ENCODE measurements around the gene CSNK1A1. TPM values are rescaled to one million over a fixed set of nuclear protein-coding genes. Genes with fewer than 3 reads are reported as not detected.
"Not testable (repeated sequence)": the region's sequence is repeated elsewhere in the genome, so short reads cannot be mapped to it uniquely, and the experiment has no call there.

CSNK1A1 gene
- total RNA-seq, 1 donor from 2014 or later: 282 TPM

- no peak for DNase-seq (ENCODE audit: extremely low spot score, unreplicated experiment)
- no peaks in the 10 kb centered on the region for H3K36me3 Mint-ChIP-seq (ENCODE audit: unreplicated experiment)
- no peaks in the 10 kb centered on the region for H3K27me3 Mint-ChIP-seq (ENCODE audit: unreplicated experiment)
- TF ChIP-seq CTCF (IDR thresholded peaks at IDR 0.05): no peak
- no peak overlapping the region for H3K4me3 Mint-ChIP-seq (ENCODE audit: unreplicated experiment)
- peak overlapping the region; percentile 75 for H3K27ac Mint-ChIP-seq (ENCODE audit: unreplicated experiment)
- peaks cover 74% of the 10 kb centered on the region for H3K4me1 Mint-ChIP-seq (ENCODE audit: unreplicated experiment)
- no peaks in the 10 kb centered on the region for H3K9me3 Mint-ChIP-seq (ENCODE audit: unreplicated experiment)
Observed at GRCh38 chr5:149448431-149448830, 102.8 kb downstream of the CSNK1A1 start.

GRCh38 chr5:149447373-149448367 is 103.6 kb downstream of the CSNK1A1 start:
- TF ChIP-seq CTCF (IDR thresholded peaks at IDR 0.05): no peak
- no peak for DNase-seq (ENCODE audit: extremely low spot score, unreplicated experiment)

GRCh38 chr5:149446794-149447193 is 104.4 kb downstream of the CSNK1A1 start:
- H3K36me3 Mint-ChIP-seq (ENCODE audit: unreplicated experiment); DNase-seq (ENCODE audit: extremely low spot score, unreplicated experiment); H3K27me3 Mint-ChIP-seq (ENCODE audit: unreplicated experiment); H3K4me3 Mint-ChIP-seq (ENCODE audit: unreplicated experiment); H3K9me3 Mint-ChIP-seq (ENCODE audit: unreplicated experiment): not testable (repeated sequence)
- H3K27ac Mint-ChIP-seq (ENCODE audit: unreplicated experiment): peak overlapping the region; percentile 47
- peaks cover 63% of the 10 kb centered on the region for H3K4me1 Mint-ChIP-seq (ENCODE audit: unreplicated experiment)

More at GRCh38 chr5:149447373-149448367, 103.6 kb downstream of the CSNK1A1 start:
- H3K27ac Mint-ChIP-seq (ENCODE audit: unreplicated experiment): peak overlapping the region; percentile 47
- no peaks in the 10 kb centered on the region for H3K9me3 Mint-ChIP-seq (ENCODE audit: unreplicated experiment)
- H3K4me3 Mint-ChIP-seq (ENCODE audit: unreplicated experiment): no peak overlapping the region
- H3K27me3 Mint-ChIP-seq (ENCODE audit: unreplicated experiment): no peaks in the 10 kb centered on the region
- H3K4me1 Mint-ChIP-seq (ENCODE audit: unreplicated experiment): peaks cover 68% of the 10 kb centered on the region
- no peaks in the 10 kb centered on the region for H3K36me3 Mint-ChIP-seq (ENCODE audit: unreplicated experiment)

- no peak for TF ChIP-seq CTCF (IDR thresholded peaks at IDR 0.05)
- Mint-ChIP-seq H3K4me1 (ENCODE audit: unreplicated experiment) (peaks cover 54% of the 10 kb centered on the region), H3K36me3 (ENCODE audit: unreplicated experiment) (no peaks in the 10 kb centered on the region), H3K27ac (ENCODE audit: unreplicated experiment) (peak overlapping the region; percentile 97), H3K9me3 (ENCODE audit: unreplicated experiment) (no peaks in the 10 kb centered on the region), H3K27me3 (ENCODE audit: unreplicated experiment) (no peaks in the 10 kb centered on the region), H3K4me3 (ENCODE audit: unreplicated experiment) (no peak overlapping the region)
- DNase-seq (ENCODE audit: extremely low spot score, unreplicated experiment): no peak
Observed at GRCh38 chr5:149445739-149446369, 105.4 kb downstream of the CSNK1A1 start.

- no peak for TF ChIP-seq CTCF (IDR thresholded peaks at IDR 0.05)
- Mint-ChIP-seq H3K27me3 (ENCODE audit: unreplicated experiment) (no peaks in the 10 kb centered on the region), H3K27ac (ENCODE audit: unreplicated experiment) (peak overlapping the region; percentile 97), H3K9me3 (ENCODE audit: unreplicated experiment) (no peaks in the 10 kb centered on the region), H3K36me3 (ENCODE audit: unreplicated experiment) (no peaks in the 10 kb centered on the region), H3K4me3 (ENCODE audit: unreplicated experiment) (no peak overlapping the region), H3K4me1 (ENCODE audit: unreplicated experiment) (peaks cover 49% of the 10 kb centered on the region)
- DNase-seq (ENCODE audit: extremely low spot score, unreplicated experiment): no peak
Observed at GRCh38 chr5:149445343-149445738, 105.9 kb downstream of the CSNK1A1 start.

GRCh38 chr5:149444430-149444829 is 106.8 kb downstream of the CSNK1A1 start:
- H3K36me3 Mint-ChIP-seq (ENCODE audit: unreplicated experiment); DNase-seq (ENCODE audit: extremely low spot score, unreplicated experiment); H3K4me3 Mint-ChIP-seq (ENCODE audit: unreplicated experiment); H3K27me3 Mint-ChIP-seq (ENCODE audit: unreplicated experiment); H3K9me3 Mint-ChIP-seq (ENCODE audit: unreplicated experiment): not testable (repeated sequence)
- H3K4me1 Mint-ChIP-seq (ENCODE audit: unreplicated experiment): peaks cover 39% of the 10 kb centered on the region
- peak overlapping the region; percentile 24 for H3K27ac Mint-ChIP-seq (ENCODE audit: unreplicated experiment)

Data from osteocyte (in vitro differentiated cells).